CD14-positive monocyte (primary cell): ENCODE data around the gene KCNK3. TPM values are rescaled to one million over a fixed set of nuclear protein-coding genes. Genes with fewer than 3 reads are reported as not detected.
A peak's percentile ranks its signal among the peaks of the same experiment; 100 is the strongest.

Experiments used
- DNase-seq, 3 donors: peaks; one replicate each; pipeline ENCODE4 v3.0.0-alpha.2; 2011 to 2022
- H2AFZ ChIP-seq: 2 replicates; pipeline ENCODE4 v1.6.0; 2012; ENCODE audit warnings: mild to moderate bottlenecking, low read depth, low read length, inconsistent platforms; ENCODE audit not compliant: insufficient read depth, poor library complexity, severe bottlenecking
- H3K27ac ChIP-seq, 2 donors: 1 replicate in 1 of 2; 2 replicates in 1 of 2; pipeline ENCODE4 v1.5.1; 2012 to 2013; ENCODE audit warnings: low read length in 2 of 2, control low read depth in 1 of 2, inconsistent platforms in 1 of 2, low read depth in 1 of 2, mild to moderate bottlenecking in 1 of 2
- H3K27me3 ChIP-seq, 2 donors: one replicate each; pipeline versions ENCODE4 v1.6.0 to v1.6.1; 2011 to 2013; ENCODE audit warnings: low read length in 2 of 2; ENCODE audit not compliant: control insufficient read depth in 2 of 2, insufficient read depth in 2 of 2
- H3K36me3 ChIP-seq, 2 donors: replicated peaks in 1 of 2; 1 replicate in 1 of 2; 2 replicates in 1 of 2; pipeline versions ENCODE4 v1.5.1 to v1.6.1; 2012 to 2013; ENCODE audit warnings: low read length in 2 of 2, control low read depth in 1 of 2, inconsistent platforms in 1 of 2, mild to moderate bottlenecking in 1 of 2; ENCODE audit not compliant: insufficient read depth in 2 of 2, control insufficient read depth in 1 of 2
- H3K4me1 ChIP-seq, 2 donors: 1 replicate in 1 of 2; 2 replicates in 1 of 2; pipeline versions ENCODE4 v1.5.1 to v1.6.1; 2012 to 2013; ENCODE audit warnings: low read length in 2 of 2, control low read depth in 1 of 2, inconsistent platforms in 1 of 2, mild to moderate bottlenecking in 1 of 2, moderate library complexity in 1 of 2; ENCODE audit not compliant: insufficient read depth in 2 of 2, control insufficient read depth in 1 of 2
- H3K4me2 ChIP-seq: replicated peaks from 2 replicates; pipeline ENCODE3; 2012; ENCODE audit warnings: low read length, moderate library complexity, mild to moderate bottlenecking; ENCODE audit not compliant: poor library complexity, severe bottlenecking; ENCODE audit errors: extremely low read depth
- H3K4me3 ChIP-seq, 3 experiments: fragments of 200-600 bp in 1 of 3; sonication (generic) in 1 of 3; replicated peaks in 1 of 3; 1 replicate in 2 of 3; 2 replicates in 1 of 3; pipeline ENCODE4 v1.5.1; 2011 to 2013; ENCODE audit warnings: low read length in 3 of 3, mild to moderate bottlenecking in 3 of 3, control low read depth in 2 of 3, low read depth in 2 of 3, inconsistent platforms in 1 of 3, moderate library complexity in 1 of 3
- H3K79me2 ChIP-seq: 2 replicates; pipeline ENCODE4 v1.6.0; 2012; ENCODE audit warnings: mild to moderate bottlenecking, control low read depth, inconsistent platforms, low read length, moderate library complexity; ENCODE audit not compliant: insufficient read depth
- H3K9ac ChIP-seq: 2 replicates; pipeline ENCODE4 v1.6.0; 2017; ENCODE audit warnings: low read length, mild to moderate bottlenecking; ENCODE audit not compliant: insufficient read depth, poor library complexity, severe bottlenecking
- H3K9me3 ChIP-seq, 2 donors: replicated peaks in 1 of 2; 1 replicate in 1 of 2; 2 replicates in 1 of 2; pipeline versions ENCODE4 v1.5.1 to v1.6.1; 2012 to 2013; ENCODE audit warnings: low read length in 2 of 2, control low read depth in 1 of 2; ENCODE audit not compliant: control insufficient read depth in 1 of 2, insufficient read depth in 1 of 2
- H4K20me1 ChIP-seq: 2 replicates; pipeline ENCODE4 v1.6.0; 2012; ENCODE audit warnings: mild to moderate bottlenecking, low read length, control low read depth, moderate library complexity; ENCODE audit not compliant: insufficient read depth
- H3K27ac Mint-ChIP-seq, 7 donors: one replicate each; pipeline ENCODE4 v1.8.0; 2020; ENCODE audit warnings: mild to moderate bottlenecking in 7 of 7, mixed read lengths in 7 of 7, moderate library complexity in 6 of 7, inconsistent platforms in 2 of 7
- H3K27me3 Mint-ChIP-seq, 3 donors: one replicate each; pipeline ENCODE4 v1.8.0; 2021 to 2022; ENCODE audit warnings: low read depth in 3 of 3, mild to moderate bottlenecking in 3 of 3, mixed read lengths in 3 of 3, moderate library complexity in 3 of 3, inconsistent platforms in 1 of 3
- H3K36me3 Mint-ChIP-seq, 2 donors: one replicate each; pipeline ENCODE4 v1.8.0; 2020; ENCODE audit warnings: mixed read lengths in 2 of 2, inconsistent platforms in 1 of 2, mild to moderate bottlenecking in 1 of 2
- H3K4me1 Mint-ChIP-seq: one replicate; pipeline ENCODE4 v1.8.0; 2020; ENCODE audit warnings: mild to moderate bottlenecking, mixed read lengths
- H3K4me3 Mint-ChIP-seq, 2 donors: one replicate each; pipeline ENCODE4 v1.8.0; 2020; ENCODE audit warnings: mild to moderate bottlenecking in 2 of 2, mixed read lengths in 2 of 2, moderate library complexity in 1 of 2
- H3K9me3 Mint-ChIP-seq, 7 donors: one replicate each; pipeline ENCODE4 v1.8.0; 2020 to 2022; ENCODE audit warnings: mixed read lengths in 7 of 7, mild to moderate bottlenecking in 6 of 7, moderate library complexity in 6 of 7, inconsistent platforms in 2 of 7
- WGBS: methylation state at CpG from one replicate; pipeline ENCODE4 v1.1.5; 2013; ENCODE audit warnings: missing lambda C conversion rate; ENCODE audit not compliant: insufficient coverage; 5-methylcytosine and 5-hydroxymethylcytosine counted together
- intact Hi-C, 2 donors: fragments of 100-400 bp; cut with micrococcal nuclease; formaldehyde crosslinking; loops; one replicate each; pipeline versions ENCODE4 v1.15.0 to v1.15.1; 2023
- polyA plus RNA-seq, 3 donors: library from polyadenylated mRNA; depleted of rRNA in 1 of 3; unstranded in 2 of 3; stranded (reverse) in 1 of 3; fragments of 300-500 nt in 2 of 3; fragments of >200 nt in 1 of 3; fragmentation: Illumina TruSeq in 2 of 3; gene quantifications; 1 replicate in 2 of 3; 2 replicates in 1 of 3; pipeline ENCODE4 v1.2.3, GENCODE V29; 2012 to 2021
- TF ChIP-seq, protein P1 (sequence below): fragments of 200-600 bp; IDR thresholded peaks from one replicate; pipeline ENCODE4 v1.8.0; 2022; ENCODE audit warnings: antibody characterized with exemption, mild to moderate bottlenecking

Gene KCNK3
- polyA plus RNA-seq, 3 donors, result not detected

DNA sequence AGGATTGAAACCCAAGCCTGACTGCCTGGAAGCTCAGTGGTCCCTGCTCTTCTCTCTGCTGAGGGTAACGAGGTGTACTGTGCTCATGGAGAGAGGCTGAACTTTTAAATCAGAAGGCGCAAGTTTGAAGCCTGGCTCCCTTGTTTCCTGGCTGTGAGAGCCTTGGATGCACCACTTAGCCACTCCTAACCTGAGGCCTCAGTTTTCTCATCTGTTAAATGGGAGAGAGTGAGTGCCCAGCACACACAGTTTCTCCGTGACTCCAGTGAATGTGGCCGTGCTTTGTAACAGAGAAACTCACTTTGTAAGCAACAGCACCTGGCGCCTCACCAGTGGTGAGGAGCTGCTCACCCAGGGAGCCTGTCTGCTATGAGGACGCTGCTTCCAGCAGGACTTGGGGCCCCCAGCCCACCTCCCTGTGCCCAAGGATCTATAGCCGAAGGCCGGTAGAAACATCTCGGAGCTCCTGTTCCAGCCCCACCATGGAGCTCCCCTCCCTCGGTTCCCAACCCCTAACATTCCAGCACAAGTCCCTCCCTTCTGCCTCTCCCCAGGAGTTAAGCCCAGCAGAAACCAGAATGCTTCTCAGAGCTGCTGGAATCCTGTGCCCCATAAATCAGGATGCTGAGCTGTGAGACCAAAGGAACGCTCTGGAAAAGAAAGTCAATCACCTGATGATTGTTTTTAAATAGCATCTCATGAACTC lies 20.3 kb upstream of the KCNK3 start:
- Histone ChIP-seq H3K4me1 (no peaks in the 10 kb centered on the region), H3K27me3 (peaks cover 0 to 3% of the 10 kb centered on the region in 2 donors), H3K36me3 (no peaks in the 10 kb centered on the region), H2AFZ (no peak overlapping the region), H3K9me3 (no peaks in the 10 kb centered on the region), H3K4me3 (no peak overlapping the region), H3K9ac (no peak overlapping the region), H4K20me1 (no peaks in the 10 kb centered on the region), H3K79me2 (no peaks in the 10 kb centered on the region), H3K4me2 (no peak overlapping the region), H3K27ac (no peak overlapping the region)
- H3K27me3 Mint-ChIP-seq, result peaks cover 15 to 23% (median 20%) of the 10 kb centered on the region in 3 donors
- H3K27ac Mint-ChIP-seq, result no peak overlapping the region
- peaks cover 0 to 2% (median 0%) of the 10 kb centered on the region in 7 donors for H3K9me3 Mint-ChIP-seq
- no peaks in the 10 kb centered on the region for H3K36me3 Mint-ChIP-seq
- intact Hi-C loops, result no loop called here
- H3K4me1 Mint-ChIP-seq, result no peaks in the 10 kb centered on the region
- no peak for DNase-seq
- WGBS, result 89% methylated on average over 8 of the region's 11 CpGs
- H3K4me3 Mint-ChIP-seq, result no peak overlapping the region
- TF ChIP-seq, protein P1, sequence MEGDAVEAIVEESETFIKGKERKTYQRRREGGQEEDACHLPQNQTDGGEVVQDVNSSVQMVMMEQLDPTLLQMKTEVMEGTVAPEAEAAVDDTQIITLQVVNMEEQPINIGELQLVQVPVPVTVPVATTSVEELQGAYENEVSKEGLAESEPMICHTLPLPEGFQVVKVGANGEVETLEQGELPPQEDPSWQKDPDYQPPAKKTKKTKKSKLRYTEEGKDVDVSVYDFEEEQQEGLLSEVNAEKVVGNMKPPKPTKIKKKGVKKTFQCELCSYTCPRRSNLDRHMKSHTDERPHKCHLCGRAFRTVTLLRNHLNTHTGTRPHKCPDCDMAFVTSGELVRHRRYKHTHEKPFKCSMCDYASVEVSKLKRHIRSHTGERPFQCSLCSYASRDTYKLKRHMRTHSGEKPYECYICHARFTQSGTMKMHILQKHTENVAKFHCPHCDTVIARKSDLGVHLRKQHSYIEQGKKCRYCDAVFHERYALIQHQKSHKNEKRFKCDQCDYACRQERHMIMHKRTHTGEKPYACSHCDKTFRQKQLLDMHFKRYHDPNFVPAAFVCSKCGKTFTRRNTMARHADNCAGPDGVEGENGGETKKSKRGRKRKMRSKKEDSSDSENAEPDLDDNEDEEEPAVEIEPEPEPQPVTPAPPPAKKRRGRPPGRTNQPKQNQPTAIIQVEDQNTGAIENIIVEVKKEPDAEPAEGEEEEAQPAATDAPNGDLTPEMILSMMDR, result no peak

DNA sequence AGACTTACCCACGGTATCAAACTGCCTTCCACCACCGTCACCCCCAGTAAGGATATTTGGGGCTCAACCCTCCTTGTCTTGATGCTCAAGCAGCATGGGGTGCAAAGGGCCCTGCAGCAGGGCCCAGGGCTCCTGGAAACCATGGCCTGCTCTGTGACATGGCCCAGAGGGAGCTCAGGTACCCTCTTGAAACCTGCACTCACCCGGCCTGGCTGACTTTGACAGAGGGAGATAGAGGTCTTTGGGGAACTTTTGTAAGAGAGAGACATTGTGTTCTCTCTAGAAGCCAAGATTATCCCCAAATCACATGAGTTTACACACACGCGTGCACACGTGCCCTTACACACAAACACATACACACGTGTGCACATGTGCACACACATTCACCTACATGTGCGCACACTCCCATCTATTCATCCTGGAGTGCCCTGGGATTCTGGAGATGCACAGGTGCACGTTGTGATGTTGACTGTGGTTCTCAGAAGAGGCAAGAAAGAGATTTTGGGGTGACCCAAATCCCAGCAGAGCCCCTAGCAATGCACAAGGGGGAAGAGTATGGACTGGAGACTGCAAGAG lies 19.6 kb upstream of the KCNK3 start:
- H3K4me3 ChIP-seq, result no peak overlapping the region
- no peaks in the 10 kb centered on the region for H3K4me1 Mint-ChIP-seq
- H3K4me2 ChIP-seq, result no peak overlapping the region
- H3K9me3 Mint-ChIP-seq, result peaks cover 0 to 6% (median 0%) of the 10 kb centered on the region in 7 donors
- no peak overlapping the region for H2AFZ ChIP-seq
- no peak overlapping the region for H3K4me3 Mint-ChIP-seq
- 67% methylated on average over 4 of the region's 9 CpGs for WGBS
- TF ChIP-seq, protein P1, result no peak
- intact Hi-C loops, result no loop called here
- peaks cover 14 to 21% (median 19%) of the 10 kb centered on the region in 3 donors for H3K27me3 Mint-ChIP-seq
- H3K4me1 ChIP-seq, result no peaks in the 10 kb centered on the region
- peaks cover 0 to 3% of the 10 kb centered on the region in 2 donors for H3K27me3 ChIP-seq
- H3K9ac ChIP-seq, result no peak overlapping the region
- no peak for DNase-seq
- H3K36me3 ChIP-seq, result no peaks in the 10 kb centered on the region
- no peaks in the 10 kb centered on the region for H3K36me3 Mint-ChIP-seq
- H3K9me3 ChIP-seq, result no peaks in the 10 kb centered on the region
- H3K27ac ChIP-seq, result no peak overlapping the region
- no peaks in the 10 kb centered on the region for H4K20me1 ChIP-seq
- H3K27ac Mint-ChIP-seq, result peak overlapping the region in 1 of 7 donors; percentile 11
- H3K79me2 ChIP-seq, result no peaks in the 10 kb centered on the region
